ENCODE data around the gene SLC5A3.

The SLC5A3 gene

GRCh38 chr21:34077888-34078287, 4.5 kb downstream of the SLC5A3 start:
- DNase-seq, result no peak
- Histone ChIP-seq H4K5ac (ENCODE audit: low read length) (no peak overlapping the region), H3K4me2 (ENCODE audit: low read length) (no peak overlapping the region), H2AK5ac (ENCODE audit: low read length) (no peak overlapping the region), H3K23ac (ENCODE audit: low read length) (no peak overlapping the region), H3K18ac (ENCODE audit: low read length) (no peak overlapping the region), H4K8ac (ENCODE audit: low read depth, low read length) (no peak overlapping the region), H3K79me2 (ENCODE audit: control insufficient read depth, insufficient read depth, low read length) (peaks cover 56% of the 10 kb centered on the region), H3K27me3 (ENCODE audit: insufficient read depth, low read length, poor library complexity) (no peaks in the 10 kb centered on the region), H3K9ac (ENCODE audit: low read length) (no peak overlapping the region), H3K56ac (ENCODE audit: low read length) (no peak overlapping the region), H3K36me3 (ENCODE audit: control insufficient read depth, insufficient read depth, low read length) (no peaks in the 10 kb centered on the region), H2BK5ac (ENCODE audit: low read length) (no peak overlapping the region), H2BK120ac (ENCODE audit: low read depth, low read length) (no peak overlapping the region), H2BK15ac (replicated peaks; ENCODE audit: low read depth) (no peak overlapping the region), H3K4ac (ENCODE audit: low read depth, low read length) (no peak overlapping the region), H3K79me1 (ENCODE audit: low read length) (peaks cover 19% of the 10 kb centered on the region), H3K27ac (ENCODE audit: low read depth, low read length) (no peak overlapping the region), H3K4me3 (ENCODE audit: low read length) (no peak overlapping the region), H3K4me1 (ENCODE audit: control insufficient read depth, low read depth, low read length) (peaks cover 12% of the 10 kb centered on the region)
- WGBS (ENCODE audit: extremely low coverage, insufficient coverage, low lambda C conversion rate), result no CpG with 5 or more reads among the region's 1 CpG

- H3K4me1 ChIP-seq (ENCODE audit: control insufficient read depth, low read depth, low read length), result peaks cover 15% of the 10 kb centered on the region
- no peak for DNase-seq
- H3K4me3 ChIP-seq (ENCODE audit: low read length), result no peak overlapping the region
- no peak overlapping the region for H2BK15ac ChIP-seq (replicated peaks; ENCODE audit: low read depth)
- H3K56ac ChIP-seq (ENCODE audit: low read length), result no peak overlapping the region
- H3K79me1 ChIP-seq (ENCODE audit: low read length), result peaks cover 24% of the 10 kb centered on the region
- no peak overlapping the region for H4K8ac ChIP-seq (ENCODE audit: low read depth, low read length)
- H2AK5ac ChIP-seq (ENCODE audit: low read length), result no peak overlapping the region
- no peak overlapping the region for H3K23ac ChIP-seq (ENCODE audit: low read length)
- no peak overlapping the region for H3K4me2 ChIP-seq (ENCODE audit: low read length)
- no peak overlapping the region for H3K4ac ChIP-seq (ENCODE audit: low read depth, low read length)
- H2BK5ac ChIP-seq (ENCODE audit: low read length), result no peak overlapping the region
- H3K79me2 ChIP-seq (ENCODE audit: control insufficient read depth, insufficient read depth, low read length), result peaks cover 65% of the 10 kb centered on the region
- no CpG with 5 or more reads among the region's 2 CpGs for WGBS (ENCODE audit: extremely low coverage, insufficient coverage, low lambda C conversion rate)
- H3K27me3 ChIP-seq (ENCODE audit: insufficient read depth, low read length, poor library complexity), result no peaks in the 10 kb centered on the region
- no peak overlapping the region for H3K9ac ChIP-seq (ENCODE audit: low read length)
- no peak overlapping the region for H4K5ac ChIP-seq (ENCODE audit: low read length)
- no peak overlapping the region for H3K18ac ChIP-seq (ENCODE audit: low read length)
- no peak overlapping the region for H3K27ac ChIP-seq (ENCODE audit: low read depth, low read length)
- no peak overlapping the region for H2BK120ac ChIP-seq (ENCODE audit: low read depth, low read length)
- no peaks in the 10 kb centered on the region for H3K36me3 ChIP-seq (ENCODE audit: control insufficient read depth, insufficient read depth, low read length)
These were observed 5.5 kb downstream of the SLC5A3 start for GRCh38 chr21:34078915-34079314.

- Histone ChIP-seq H3K9ac (ENCODE audit: low read length) (no peak overlapping the region), H3K4me1 (ENCODE audit: control insufficient read depth, low read depth, low read length) (peaks cover 11% of the 10 kb centered on the region), H3K23ac (ENCODE audit: low read length) (no peak overlapping the region), H3K4ac (ENCODE audit: low read depth, low read length) (no peak overlapping the region), H3K4me2 (ENCODE audit: low read length) (no peak overlapping the region), H2BK15ac (replicated peaks; ENCODE audit: low read depth) (no peak overlapping the region), H3K36me3 (ENCODE audit: control insufficient read depth, insufficient read depth, low read length) (no peaks in the 10 kb centered on the region), H3K27ac (ENCODE audit: low read depth, low read length) (no peak overlapping the region), H3K4me3 (ENCODE audit: low read length) (no peak overlapping the region), H4K8ac (ENCODE audit: low read depth, low read length) (no peak overlapping the region), H4K5ac (ENCODE audit: low read length) (no peak overlapping the region), H2AK5ac (ENCODE audit: low read length) (no peak overlapping the region), H3K27me3 (ENCODE audit: insufficient read depth, low read length, poor library complexity) (no peaks in the 10 kb centered on the region), H2BK5ac (ENCODE audit: low read length) (no peak overlapping the region), H2BK120ac (ENCODE audit: low read depth, low read length) (no peak overlapping the region), H3K56ac (ENCODE audit: low read length) (no peak overlapping the region), H3K79me2 (ENCODE audit: control insufficient read depth, insufficient read depth, low read length) (peaks cover 59% of the 10 kb centered on the region), H3K18ac (ENCODE audit: low read length) (no peak overlapping the region), H3K79me1 (ENCODE audit: low read length) (peaks cover 19% of the 10 kb centered on the region)
- no CpG with 5 or more reads among the region's 5 CpGs for WGBS (ENCODE audit: extremely low coverage, insufficient coverage, low lambda C conversion rate)
- DNase-seq, result no peak
These were observed 7.3 kb downstream of the SLC5A3 start for GRCh38 chr21:34080710-34081109.

GRCh38 chr21:34082769-34083168, 9.4 kb downstream of the SLC5A3 start:
- Histone ChIP-seq H3K4me2 (ENCODE audit: low read length) (no peak overlapping the region), H4K8ac (ENCODE audit: low read depth, low read length) (no peak overlapping the region), H4K5ac (ENCODE audit: low read length) (no peak overlapping the region), H3K27ac (ENCODE audit: low read depth, low read length) (no peak overlapping the region), H3K36me3 (ENCODE audit: control insufficient read depth, insufficient read depth, low read length) (no peaks in the 10 kb centered on the region), H2AK5ac (ENCODE audit: low read length) (no peak overlapping the region), H2BK120ac (ENCODE audit: low read depth, low read length) (no peak overlapping the region), H3K79me1 (ENCODE audit: low read length) (peaks cover 22% of the 10 kb centered on the region), H2BK5ac (ENCODE audit: low read length) (no peak overlapping the region), H3K56ac (ENCODE audit: low read length) (no peak overlapping the region), H3K79me2 (ENCODE audit: control insufficient read depth, insufficient read depth, low read length) (peaks cover 68% of the 10 kb centered on the region), H3K18ac (ENCODE audit: low read length) (no peak overlapping the region), H3K4ac (ENCODE audit: low read depth, low read length) (no peak overlapping the region), H3K9ac (ENCODE audit: low read length) (no peak overlapping the region), H3K27me3 (ENCODE audit: insufficient read depth, low read length, poor library complexity) (no peaks in the 10 kb centered on the region), H3K4me1 (ENCODE audit: control insufficient read depth, low read depth, low read length) (peaks cover 9% of the 10 kb centered on the region), H2BK15ac (replicated peaks; ENCODE audit: low read depth) (no peak overlapping the region), H3K4me3 (ENCODE audit: low read length) (no peak overlapping the region), H3K23ac (ENCODE audit: low read length) (no peak overlapping the region)
- no CpG with 5 or more reads among the region's 4 CpGs for WGBS (ENCODE audit: extremely low coverage, insufficient coverage, low lambda C conversion rate)
- DNase-seq, result no peak

GRCh38 chr21:34083357-34083756, 10.0 kb downstream of the SLC5A3 start:
- H2BK5ac ChIP-seq (ENCODE audit: low read length), result no peak overlapping the region
- H2BK15ac ChIP-seq (replicated peaks; ENCODE audit: low read depth), result no peak overlapping the region
- no peak overlapping the region for H3K56ac ChIP-seq (ENCODE audit: low read length)
- H3K27ac ChIP-seq (ENCODE audit: low read depth, low read length), result no peak overlapping the region
- no peak overlapping the region for H2AK5ac ChIP-seq (ENCODE audit: low read length)
- peaks cover 23% of the 10 kb centered on the region for H3K79me1 ChIP-seq (ENCODE audit: low read length)
- no peaks in the 10 kb centered on the region for H3K27me3 ChIP-seq (ENCODE audit: insufficient read depth, low read length, poor library complexity)
- H3K18ac ChIP-seq (ENCODE audit: low read length), result no peak overlapping the region
- no peaks in the 10 kb centered on the region for H3K36me3 ChIP-seq (ENCODE audit: control insufficient read depth, insufficient read depth, low read length)
- peaks cover 9% of the 10 kb centered on the region for H3K4me1 ChIP-seq (ENCODE audit: control insufficient read depth, low read depth, low read length)
- no peak overlapping the region for H4K8ac ChIP-seq (ENCODE audit: low read depth, low read length)
- WGBS (ENCODE audit: extremely low coverage, insufficient coverage, low lambda C conversion rate), result no CpG with 5 or more reads among the region's 3 CpGs
- no peak overlapping the region for H3K9ac ChIP-seq (ENCODE audit: low read length)
- H3K79me2 ChIP-seq (ENCODE audit: control insufficient read depth, insufficient read depth, low read length), result peaks cover 68% of the 10 kb centered on the region
- H3K4me3 ChIP-seq (ENCODE audit: low read length), result no peak overlapping the region
- no peak overlapping the region for H2BK120ac ChIP-seq (ENCODE audit: low read depth, low read length)
- H3K23ac ChIP-seq (ENCODE audit: low read length), result no peak overlapping the region
- H4K5ac ChIP-seq (ENCODE audit: low read length), result no peak overlapping the region
- no peak overlapping the region for H3K4me2 ChIP-seq (ENCODE audit: low read length)
- H3K4ac ChIP-seq (ENCODE audit: low read depth, low read length), result no peak overlapping the region
- DNase-seq, result no peak

- H3K4me1 ChIP-seq (ENCODE audit: control insufficient read depth, low read depth, low read length), result peaks cover 9% of the 10 kb centered on the region
- no peak overlapping the region for H3K18ac ChIP-seq (ENCODE audit: low read length)
- no peak overlapping the region for H2BK120ac ChIP-seq (ENCODE audit: low read depth, low read length)
- H3K9ac ChIP-seq (ENCODE audit: low read length), result no peak overlapping the region
- no CpG with 5 or more reads among the region's 2 CpGs for WGBS (ENCODE audit: extremely low coverage, insufficient coverage, low lambda C conversion rate)
- no peak overlapping the region for H3K4me2 ChIP-seq (ENCODE audit: low read length)
- peaks cover 77% of the 10 kb centered on the region for H3K79me2 ChIP-seq (ENCODE audit: control insufficient read depth, insufficient read depth, low read length)
- H2AK5ac ChIP-seq (ENCODE audit: low read length), result no peak overlapping the region
- H2BK15ac ChIP-seq (replicated peaks; ENCODE audit: low read depth), result no peak overlapping the region
- peaks cover 21% of the 10 kb centered on the region for H3K79me1 ChIP-seq (ENCODE audit: low read length)
- no peaks in the 10 kb centered on the region for H3K27me3 ChIP-seq (ENCODE audit: insufficient read depth, low read length, poor library complexity)
- no peaks in the 10 kb centered on the region for H3K36me3 ChIP-seq (ENCODE audit: control insufficient read depth, insufficient read depth, low read length)
- no peak overlapping the region for H3K27ac ChIP-seq (ENCODE audit: low read depth, low read length)
- H2BK5ac ChIP-seq (ENCODE audit: low read length), result no peak overlapping the region
- no peak overlapping the region for H3K56ac ChIP-seq (ENCODE audit: low read length)
- H3K4ac ChIP-seq (ENCODE audit: low read depth, low read length), result no peak overlapping the region
- peak; percentile 33 for DNase-seq
- H4K5ac ChIP-seq (ENCODE audit: low read length), result no peak overlapping the region
- no peak overlapping the region for H3K4me3 ChIP-seq (ENCODE audit: low read length)
- no peak overlapping the region for H4K8ac ChIP-seq (ENCODE audit: low read depth, low read length)
- H3K23ac ChIP-seq (ENCODE audit: low read length), result no peak overlapping the region
These were observed 11.8 kb downstream of the SLC5A3 start for GRCh38 chr21:34085129-34085528.
